Anterior cingulate cortex (tissue), 58 donors: ENCODE results near the gene PRDM11.

Source experiments
- DNase-seq, 58 donors: peaks; one replicate each; lab custom pipeline; 2025; lab: John Stamatoyannopoulos, UW

The PRDM11 gene

GRCh38 chr11:45141171-45141570 is 5.3 kb upstream of the PRDM11 start:
- DNase-seq, result no peak

GRCh38 chr11:45141631-45142030 is 4.8 kb upstream of the PRDM11 start:
- no peak for DNase-seq

- no peak for DNase-seq
Observed at GRCh38 chr11:45142241-45143055, 4.0 kb upstream of the PRDM11 start.

GRCh38 chr11:45143494-45143893 is 2.9 kb upstream of the PRDM11 start:
- no peak for DNase-seq

- DNase-seq, result no peak
Observed at GRCh38 chr11:45144126-45145082, 2.0 kb upstream of the PRDM11 start.

- no peak for DNase-seq
Observed at GRCh38 chr11:45145083-45145378, 1.4 kb upstream of the PRDM11 start.

- DNase-seq, result peak in 1 of 58 donors; percentile 16
Observed at GRCh38 chr11:45145379-45146071, 914 bp upstream of the PRDM11 start.

GRCh38 chr11:45147017-45147728 is 734 bp downstream of the PRDM11 start:
- peak; percentile 53 to 95 (median 90) for DNase-seq

GRCh38 chr11:45147891-45148675 is 1.6 kb downstream of the PRDM11 start:
- no peak for DNase-seq

- DNase-seq, result no peak
Observed at GRCh38 chr11:45149483-45150056, 3.1 kb downstream of the PRDM11 start.

GRCh38 chr11:45150301-45150700 is 3.9 kb downstream of the PRDM11 start:
- DNase-seq, result no peak

- DNase-seq, result no peak
Observed at GRCh38 chr11:45150943-45151342, 4.5 kb downstream of the PRDM11 start.

- DNase-seq, result no peak
Observed at GRCh38 chr11:45151362-45151982, 5.0 kb downstream of the PRDM11 start.

GRCh38 chr11:45152740-45153595 is 6.5 kb downstream of the PRDM11 start:
- no peak for DNase-seq

- no peak for DNase-seq
Observed at GRCh38 chr11:45154276-45154675, 7.8 kb downstream of the PRDM11 start.

- DNase-seq, result peak in 4 of 58 donors; percentile 33 to 43 (median 40)
Observed at GRCh38 chr11:45155058-45155551, 8.7 kb downstream of the PRDM11 start.

- no peak for DNase-seq
Observed at GRCh38 chr11:45155627-45156180, 9.3 kb downstream of the PRDM11 start.
